NCI-H2107 treated with DMSO at 0.1 percent for 48 hours (cell line): ENCODE results near the gene SMIM20.

Source experiments
- DNase-seq: peaks from one replicate; lab custom pipeline; 2025; ENCODE audit not compliant: unreplicated experiment; lab: John Stamatoyannopoulos, UW

SMIM20 gene

DNA sequence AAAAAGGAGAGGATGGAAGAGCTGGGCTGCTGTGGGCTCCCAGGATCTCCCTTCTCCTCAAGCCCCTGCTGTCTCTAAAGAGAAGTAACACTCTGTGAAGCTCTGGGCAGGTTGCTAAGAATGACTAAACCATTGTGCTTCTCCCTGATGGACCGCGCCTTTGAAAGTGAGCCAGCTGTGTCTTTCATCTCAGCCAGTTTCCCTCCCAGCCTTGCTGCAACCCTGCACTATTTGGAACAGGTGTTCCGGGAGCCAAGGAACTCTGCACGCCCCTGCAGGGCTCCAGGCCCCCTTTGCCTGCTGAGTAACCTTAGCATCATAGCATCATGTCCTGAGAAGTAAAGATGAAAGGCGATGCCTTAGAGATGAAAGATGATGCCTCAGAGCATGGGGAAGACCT is 39.7 kb downstream of the SMIM20 start:
- no peak for DNase-seq

DNA sequence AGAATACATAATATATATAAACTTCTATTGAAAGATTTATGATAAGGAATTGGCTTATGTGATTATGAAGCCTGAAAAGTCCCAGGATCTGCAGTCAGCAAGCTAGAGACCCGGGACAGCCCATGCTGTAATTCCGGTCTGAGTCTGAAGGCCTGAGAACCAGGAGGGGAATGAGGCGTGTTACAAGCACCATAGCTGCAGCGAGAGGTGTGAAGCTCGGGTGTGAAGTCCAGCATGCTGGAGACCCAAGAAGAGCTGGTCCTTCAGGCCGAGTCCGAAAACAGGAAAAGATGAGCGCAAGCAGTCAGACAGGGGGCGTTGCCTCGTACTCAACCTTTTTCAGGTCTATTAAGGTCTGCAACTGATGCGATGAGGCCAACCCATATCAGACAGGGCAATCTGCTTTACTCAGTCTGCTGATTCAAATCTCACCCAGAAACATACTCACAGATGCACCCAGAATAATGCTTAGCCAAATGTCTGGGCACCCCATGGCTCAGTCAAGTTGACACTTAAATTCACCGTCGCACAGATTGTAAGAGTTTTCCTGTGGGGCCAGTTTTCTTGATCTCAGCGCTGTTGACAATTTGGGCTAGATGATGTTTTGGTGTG is 40.4 kb downstream of the SMIM20 start:
- DNase-seq = no peak

DNA sequence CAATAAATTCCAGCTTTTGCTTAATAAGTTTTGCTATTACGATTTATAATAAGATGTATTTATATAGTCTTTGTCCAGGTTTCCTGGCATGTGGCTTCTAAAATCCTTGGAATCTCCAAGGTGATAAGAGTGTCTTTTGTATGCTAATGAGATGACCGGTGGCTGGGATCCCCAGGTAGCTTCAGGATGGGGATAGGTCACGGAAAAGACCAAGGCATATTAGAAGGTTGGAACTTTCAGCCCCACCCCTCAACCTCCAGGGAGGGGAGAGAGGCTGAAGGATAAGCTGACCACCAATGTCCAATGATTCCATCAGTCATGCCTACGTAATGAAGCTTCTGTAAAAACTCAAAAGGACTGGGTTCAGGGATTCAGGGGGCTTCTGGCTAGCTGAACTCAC is 41.7 kb downstream of the SMIM20 start:
- no peak for DNase-seq

DNA sequence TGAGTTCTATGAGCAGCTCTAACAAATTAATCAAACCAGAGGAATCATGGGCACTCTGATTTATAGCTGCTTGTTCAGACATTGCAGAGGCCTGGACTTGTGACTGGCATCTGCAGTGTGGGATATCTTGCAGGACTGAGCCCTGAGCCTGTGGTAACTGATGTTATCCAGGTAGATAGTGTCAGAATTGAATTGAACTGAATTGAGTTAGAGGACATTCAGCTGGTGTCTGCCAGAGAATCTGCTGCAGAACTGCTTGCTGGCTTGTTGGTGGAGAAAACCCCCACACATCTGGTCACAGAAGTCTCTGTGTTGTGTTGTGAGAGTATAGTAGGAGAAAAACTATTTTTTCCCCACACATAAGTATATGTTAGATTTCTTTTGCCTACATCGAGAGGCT is 42.2 kb downstream of the SMIM20 start:
- DNase-seq = no peak

DNA sequence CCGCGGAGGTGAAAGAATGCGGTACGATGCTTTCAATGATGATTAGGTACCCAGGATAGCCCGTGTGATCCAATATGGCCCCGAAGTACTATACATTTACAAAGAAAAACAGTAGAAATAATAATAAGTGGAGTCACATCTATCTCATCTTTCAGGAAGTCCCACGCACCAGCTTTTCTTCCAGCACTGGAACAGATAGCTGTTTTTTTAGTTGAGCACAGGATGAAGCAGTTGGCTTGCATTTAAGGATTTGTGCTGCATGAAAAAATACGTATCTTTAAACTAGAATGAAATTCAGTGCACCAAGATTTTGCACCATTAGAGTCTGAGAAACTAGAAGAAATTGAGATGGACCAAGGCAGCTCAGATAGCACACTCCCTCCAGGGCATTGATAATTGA is 44.1 kb downstream of the SMIM20 start:
- no peak for DNase-seq

DNA sequence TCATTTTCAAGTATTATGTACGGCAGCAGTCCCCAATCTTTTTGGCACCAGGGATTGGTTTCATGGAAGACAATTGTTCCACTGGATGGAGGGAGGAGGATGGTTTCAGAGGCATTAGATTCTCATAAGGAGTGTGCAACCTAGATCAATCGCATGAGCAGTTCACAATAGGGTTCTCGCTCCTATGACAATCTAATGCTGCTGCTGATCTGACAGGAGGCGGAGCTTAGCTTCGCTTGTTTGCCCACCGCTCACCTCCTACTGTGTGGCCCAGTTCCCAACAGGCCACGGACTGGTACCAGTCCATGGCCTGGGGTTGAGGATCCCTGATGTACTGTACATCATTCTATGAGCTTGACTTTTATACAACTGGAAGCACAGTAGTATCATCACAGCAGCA is 48.4 kb downstream of the SMIM20 start:
- no peak for DNase-seq

DNA sequence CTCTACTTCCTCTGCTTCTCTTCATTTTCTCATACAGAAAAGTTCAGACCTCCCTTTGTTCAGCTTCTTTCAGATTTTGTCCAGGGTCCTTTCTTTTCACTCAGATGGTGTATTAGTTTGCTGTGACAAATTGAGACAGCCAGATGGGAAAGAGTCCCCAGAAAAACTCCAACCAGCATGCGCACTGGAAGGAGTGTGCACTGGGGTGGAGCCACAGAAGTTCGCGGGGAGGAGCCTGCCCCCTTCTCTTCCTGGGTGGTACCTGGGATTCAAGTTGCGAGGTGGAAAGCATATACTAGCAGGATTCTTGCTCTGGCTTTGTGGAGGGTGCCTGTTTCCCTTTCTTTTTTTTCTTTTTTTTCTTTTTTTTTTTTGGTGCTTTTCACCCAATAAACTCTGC is 51.6 kb downstream of the SMIM20 start:
- no peak for DNase-seq

DNA sequence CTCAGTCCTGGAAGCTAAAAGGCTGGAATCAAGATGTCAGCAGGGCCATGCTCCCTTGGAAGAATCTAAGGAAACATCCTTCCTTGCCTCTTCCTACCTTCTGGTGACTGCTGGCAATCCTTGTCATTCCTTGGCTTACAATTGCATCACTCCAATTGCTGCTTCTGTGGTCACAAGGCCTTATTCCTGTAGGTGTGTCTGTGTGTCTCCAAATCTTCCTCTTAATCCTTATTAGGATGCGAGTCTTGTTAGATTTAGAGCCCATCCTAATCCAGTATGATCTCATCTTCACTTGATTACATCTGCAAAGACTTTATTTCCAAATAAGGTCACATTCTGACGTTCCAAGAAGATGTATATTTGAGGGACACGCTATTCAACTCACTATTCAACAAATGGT is 52.2 kb downstream of the SMIM20 start:
- no peak for DNase-seq

GRCh38 chr4:25969374-25970155 is 55.5 kb downstream of the SMIM20 start:
- DNase-seq = no peak

GRCh38 chr4:25970226-25970675 is 56.2 kb downstream of the SMIM20 start:
- DNase-seq = no peak

- no peak for DNase-seq
Measured at GRCh38 chr4:25970691-25971432, 56.8 kb downstream of the SMIM20 start.

DNA sequence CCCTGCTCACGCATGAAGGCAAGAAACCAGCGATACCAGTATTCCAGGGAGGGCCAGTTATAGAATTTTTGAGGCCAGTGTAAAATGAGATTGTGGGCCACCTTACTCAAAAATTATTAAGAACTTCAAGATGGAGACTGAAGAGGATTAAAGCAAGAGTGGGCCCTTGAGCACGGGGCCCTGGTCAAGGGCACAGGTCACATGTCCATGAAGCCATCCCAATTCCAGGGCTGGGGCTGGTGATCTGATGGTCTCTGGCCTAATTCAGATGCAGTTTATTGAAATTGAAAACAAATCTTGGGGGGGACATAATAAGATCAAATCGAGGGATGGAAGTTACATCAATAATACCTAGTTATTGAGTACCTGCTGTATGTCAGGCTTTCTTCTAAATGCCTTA is 58.3 kb downstream of the SMIM20 start:
- DNase-seq = no peak

DNA sequence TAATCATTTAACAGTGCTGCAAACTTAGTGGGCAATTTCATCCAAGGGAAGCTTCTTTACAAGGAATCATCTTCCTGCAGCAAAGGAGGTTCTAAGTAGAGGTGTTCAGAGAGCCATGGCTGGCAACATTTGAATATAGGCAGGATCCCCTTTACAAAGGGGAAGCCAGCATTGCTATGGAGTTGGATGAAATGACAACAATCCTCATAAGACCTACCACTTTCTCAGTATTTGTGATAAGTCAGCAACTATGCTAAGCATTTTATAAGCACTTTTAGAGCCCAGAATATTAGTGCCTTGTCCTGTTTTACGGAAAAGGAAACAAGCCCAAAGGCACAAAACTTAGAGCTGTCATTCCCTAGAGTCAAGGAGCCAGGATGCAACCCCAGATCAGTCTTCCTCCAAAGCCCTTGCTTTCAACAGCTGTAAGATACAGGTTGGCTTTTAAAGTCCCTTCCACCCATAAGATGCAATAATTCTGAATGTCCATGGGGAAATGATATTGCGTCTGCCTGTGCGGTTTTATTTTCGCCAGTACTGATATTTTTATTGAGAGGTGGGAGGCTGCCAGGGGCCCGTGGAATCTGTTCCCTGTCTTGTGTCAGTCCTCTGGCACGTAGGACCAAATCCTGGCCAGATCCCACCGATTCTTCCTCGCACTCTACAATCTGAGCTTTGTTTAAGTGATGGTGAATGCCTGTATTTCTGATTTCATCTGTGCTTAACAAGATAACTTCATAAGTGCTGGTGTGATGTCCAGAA is 59.1 kb downstream of the SMIM20 start:
- no peak for DNase-seq

DNA sequence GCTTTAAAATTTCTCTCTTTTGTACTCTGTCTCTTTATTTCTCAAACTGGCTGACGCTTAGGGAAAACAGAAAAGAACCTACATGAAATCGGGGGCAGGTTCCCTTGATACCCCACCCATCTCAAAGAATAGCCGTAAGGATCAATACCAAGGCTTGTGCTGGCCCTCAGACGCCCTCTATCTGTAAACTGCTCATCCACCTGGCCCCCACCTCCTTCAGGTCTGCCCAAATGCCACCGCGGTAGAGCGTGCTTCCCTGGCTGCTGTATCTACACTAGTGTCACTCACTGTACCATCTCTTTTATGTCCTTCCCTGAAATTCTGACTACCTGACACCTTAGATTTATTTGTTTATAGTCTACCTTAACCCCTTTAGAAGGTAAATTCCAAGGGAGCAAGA is 62.8 kb downstream of the SMIM20 start:
- no peak for DNase-seq

DNA sequence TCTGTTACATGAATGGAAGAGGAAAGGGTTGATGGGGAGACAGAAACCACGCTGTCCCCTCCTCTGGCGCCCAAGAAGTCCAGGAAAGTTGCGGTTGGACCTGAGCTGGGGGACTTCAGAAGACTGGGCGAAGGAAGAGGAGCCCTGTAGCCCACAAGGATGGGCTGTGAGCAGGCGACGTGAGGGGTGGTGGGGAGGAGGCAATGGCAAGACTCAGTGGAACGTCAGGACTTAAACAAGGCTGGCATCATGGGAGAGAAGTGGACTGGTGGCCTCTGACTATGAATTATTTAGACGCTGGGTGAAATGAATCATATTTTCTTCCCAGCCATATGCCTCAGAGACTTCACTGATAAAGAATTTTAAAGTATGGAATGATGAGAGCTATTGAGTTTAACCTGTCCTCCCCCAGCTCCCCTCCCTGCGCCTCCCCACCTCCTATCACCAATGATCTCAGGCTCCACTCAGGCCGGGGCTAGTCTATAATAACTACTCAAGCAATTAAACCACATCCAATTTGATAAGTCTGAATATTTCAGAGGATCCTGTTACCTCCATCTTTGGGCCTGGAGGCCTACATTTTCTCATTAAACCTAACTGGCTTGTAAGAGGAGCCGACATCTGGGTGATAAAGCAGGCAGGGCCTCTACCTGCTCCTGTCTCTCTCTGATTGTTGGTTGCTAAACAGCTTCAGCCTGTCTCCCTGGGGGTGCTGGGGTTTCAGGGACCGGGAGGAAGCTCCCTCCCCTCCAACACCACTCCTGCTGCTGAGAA is 63.6 kb downstream of the SMIM20 start:
- no peak for DNase-seq

- DNase-seq = no peak
Measured at GRCh38 chr4:25978327-25978726, 64.3 kb downstream of the SMIM20 start.
